ENCODE results near the gene ECSIT.
"Not testable (repeated sequence)": the region's sequence is repeated elsewhere in the genome, so short reads cannot be mapped to it uniquely, and the experiment has no call there.

The ECSIT gene

DNA sequence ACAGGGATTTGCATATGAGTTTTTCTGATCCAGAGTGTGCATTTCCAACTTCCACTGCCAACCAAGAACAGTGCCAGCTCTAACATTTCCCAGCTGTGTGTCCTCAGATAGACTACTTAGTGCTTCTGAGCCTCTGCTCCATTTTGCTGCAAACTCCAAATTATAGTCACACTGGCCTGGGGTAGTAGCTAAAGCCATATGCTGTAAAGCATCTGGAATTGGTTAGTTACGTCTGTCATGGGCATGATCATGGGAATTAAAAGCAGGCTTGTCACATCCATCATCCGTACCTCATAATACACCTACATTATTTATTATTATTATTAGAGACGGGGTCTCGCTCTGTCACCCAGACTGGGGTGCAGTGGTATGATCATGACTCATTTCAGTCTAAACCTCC lies 55.2 kb downstream of the ECSIT start:
- DNase-seq: no peak

DNA sequence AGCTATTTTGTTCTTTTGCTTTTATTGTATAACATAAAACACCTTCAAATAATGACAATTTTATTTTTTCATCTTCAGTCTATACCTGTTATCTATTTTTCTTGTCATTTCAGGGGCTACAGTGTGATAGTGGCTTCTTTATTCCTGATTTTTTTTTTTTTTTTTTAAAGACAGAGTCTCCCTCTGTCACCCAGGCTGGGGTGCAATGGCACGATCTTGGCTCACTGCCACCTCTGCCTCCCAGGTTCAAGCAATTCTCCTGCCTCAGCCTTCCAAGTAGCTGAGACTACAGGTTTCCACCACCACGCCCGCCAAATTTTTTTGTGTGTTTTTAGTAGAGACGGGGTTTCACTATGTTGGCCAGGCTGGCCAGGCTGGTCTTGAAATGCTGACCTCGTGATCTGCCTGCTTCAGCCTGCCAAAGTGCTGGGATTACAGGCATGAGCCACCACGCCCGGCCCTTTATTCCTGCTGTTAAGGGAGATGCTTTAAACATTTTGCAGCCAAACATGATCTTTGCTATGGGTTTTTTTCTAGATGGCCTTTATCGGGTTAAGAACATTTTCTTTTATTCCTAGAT lies 60.6 kb downstream of the ECSIT start:
- DNase-seq: not testable (repeated sequence)

DNA sequence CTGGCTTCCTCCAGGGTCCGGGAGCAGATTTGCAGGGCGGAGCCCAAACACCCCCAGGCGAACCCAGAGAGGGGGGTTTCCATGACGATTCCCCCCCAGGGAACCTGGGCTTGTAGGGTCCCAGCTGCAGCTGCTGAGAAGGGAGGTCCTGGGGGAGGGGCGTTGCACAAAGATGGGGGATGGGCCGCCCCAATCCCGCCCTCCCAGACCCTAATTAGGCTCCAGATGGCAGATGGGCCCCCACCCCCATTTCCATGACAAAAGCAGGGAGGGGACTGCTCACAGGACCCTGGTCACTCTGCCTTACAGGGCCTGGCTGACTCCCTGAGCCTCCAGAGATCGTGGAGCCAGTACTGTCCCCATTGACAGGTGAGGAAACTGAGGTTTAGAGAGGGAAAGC lies 63.3 kb downstream of the ECSIT start:
- no peak for DNase-seq

DNA sequence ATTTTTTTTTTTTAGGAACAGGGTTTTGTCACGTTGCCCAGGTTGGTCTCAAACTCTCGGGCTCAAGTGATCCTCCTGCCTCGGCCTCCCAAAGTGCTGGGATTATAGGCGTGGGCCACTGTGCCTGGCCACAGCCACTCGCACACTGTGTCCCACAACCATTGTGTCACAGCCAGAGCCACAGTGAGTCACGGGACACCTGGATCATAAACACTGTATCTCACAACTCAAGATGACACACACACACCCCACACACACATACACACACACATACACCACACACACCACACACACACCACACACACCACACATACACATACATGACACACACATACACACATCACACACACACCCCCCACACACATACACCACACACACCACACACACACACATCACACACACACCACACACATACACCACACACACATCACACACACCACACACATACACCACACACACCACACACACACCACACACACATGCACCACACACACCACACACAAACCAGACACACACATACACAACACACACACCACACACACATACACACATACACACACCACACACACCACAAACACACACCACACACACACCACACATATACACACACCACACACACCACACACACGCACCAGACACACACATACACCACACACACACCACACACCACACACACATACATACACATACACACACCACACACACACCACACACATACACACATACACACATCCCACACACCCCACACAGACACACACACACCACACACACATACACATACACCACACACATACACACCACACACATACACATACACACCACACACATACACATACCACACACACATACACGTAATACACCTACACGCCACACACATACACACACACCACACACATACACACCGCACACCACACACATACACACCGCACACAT lies 64.3 kb downstream of the ECSIT start:
- no peak for DNase-seq

DNA sequence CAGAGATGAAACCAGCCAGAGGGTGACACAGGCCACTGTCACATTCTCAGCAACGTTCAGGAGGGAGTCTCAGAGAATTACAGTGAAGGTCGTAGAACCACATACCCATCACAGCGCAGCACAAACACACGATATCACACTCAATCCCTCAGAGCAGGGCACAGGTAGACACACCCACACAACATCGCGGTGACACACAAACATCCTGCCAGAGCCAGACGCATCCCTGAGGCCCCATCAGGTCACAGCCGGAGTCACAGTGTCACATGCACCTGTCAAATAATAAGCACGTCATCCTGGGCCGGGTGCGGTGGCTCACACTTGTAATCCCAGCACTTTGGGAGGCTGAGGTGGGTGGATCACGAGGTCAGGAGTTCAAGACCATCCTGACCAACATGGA lies 65.5 kb downstream of the ECSIT start:
- no peak for DNase-seq

DNA sequence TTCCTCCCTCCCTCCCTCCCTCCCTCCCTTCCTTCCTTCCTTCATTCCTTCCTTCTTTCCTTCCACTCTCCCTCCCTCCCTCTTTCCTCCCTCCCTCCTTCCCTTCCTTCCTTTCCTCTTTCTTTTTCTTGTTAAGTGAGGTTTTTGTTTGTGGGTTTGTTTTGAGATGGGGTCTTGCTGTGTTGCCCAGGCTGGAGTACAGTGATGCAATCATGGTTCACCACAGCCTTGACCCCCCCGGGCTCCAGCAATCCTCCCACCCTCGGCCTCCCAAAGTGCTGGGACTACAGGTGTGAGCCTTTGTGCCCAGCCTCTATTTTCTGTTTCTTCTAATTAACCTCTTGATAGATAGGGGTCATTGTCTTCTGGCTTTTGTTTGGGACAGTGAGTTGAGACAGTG lies 67.5 kb downstream of the ECSIT start:
- no peak for DNase-seq

DNA sequence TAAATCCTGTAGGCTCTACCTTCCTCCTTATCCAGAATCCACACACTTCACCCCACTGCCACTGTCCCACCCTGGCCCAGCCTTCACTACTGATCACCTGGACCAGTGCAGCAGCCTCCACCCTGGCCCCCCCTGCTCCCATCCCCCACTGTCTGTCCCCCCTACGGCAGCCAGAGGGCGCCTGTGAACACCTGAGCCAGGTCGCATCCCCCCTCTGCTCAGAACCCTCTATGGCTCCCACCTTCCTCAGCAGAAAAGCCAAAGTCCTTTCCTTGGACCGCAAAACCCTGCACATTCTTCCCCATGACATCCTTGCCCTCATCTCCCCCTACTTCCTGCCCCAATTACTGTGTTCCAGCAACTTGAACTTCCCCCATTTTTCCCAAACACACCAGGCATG lies 68.7 kb downstream of the ECSIT start:
- DNase-seq: no peak

DNA sequence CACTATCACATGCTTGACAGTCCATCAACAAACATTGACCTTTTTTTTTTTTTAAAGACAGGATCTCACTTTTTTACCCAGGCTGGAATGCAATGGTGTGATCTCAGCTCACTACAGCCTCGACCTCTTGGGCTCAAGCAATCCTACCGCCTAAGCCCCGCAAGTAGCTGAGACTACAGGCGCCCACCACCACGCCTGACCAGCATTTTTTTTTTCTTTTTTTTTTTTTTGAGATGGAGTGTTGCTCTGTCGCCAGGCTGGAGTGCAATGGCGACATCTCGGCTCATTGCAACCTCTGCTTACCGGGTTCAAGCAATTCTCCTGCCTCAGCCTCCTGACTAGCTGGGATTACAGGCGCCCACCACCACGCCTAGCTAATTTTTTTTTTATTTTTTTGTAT lies 70.0 kb downstream of the ECSIT start:
- not testable (repeated sequence) for DNase-seq

DNA sequence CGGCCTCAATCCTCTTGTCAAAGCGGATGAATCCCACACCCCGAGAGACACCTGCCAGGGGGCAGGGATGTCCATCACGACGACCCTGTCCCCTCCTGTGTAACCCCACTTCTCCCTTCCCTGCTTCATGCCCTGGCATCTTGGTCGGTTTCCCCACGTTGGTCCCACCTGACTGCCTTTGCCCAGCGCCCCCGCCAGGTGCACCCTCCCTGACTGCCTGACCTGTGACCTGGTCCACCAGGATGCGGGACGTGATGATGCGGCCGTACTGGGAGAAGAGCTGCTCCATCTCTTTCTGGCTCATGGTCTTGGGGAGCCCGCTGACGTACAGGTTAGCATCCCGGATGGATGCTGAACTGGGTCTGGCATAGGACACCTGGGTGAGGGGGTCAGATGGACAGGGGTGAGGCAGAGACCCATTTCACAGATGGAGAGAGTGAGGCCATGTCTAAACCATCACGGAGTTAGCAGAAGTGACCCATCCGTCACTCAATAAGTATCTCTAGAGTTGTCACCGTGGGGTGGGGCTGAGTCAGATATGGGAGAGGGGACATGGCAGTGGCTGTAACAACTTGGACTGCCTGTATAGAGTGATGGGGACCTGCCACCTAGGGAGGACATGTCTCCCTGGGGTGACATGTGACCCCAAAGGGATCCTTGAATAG lies 70.6 kb downstream of the ECSIT start:
- DNase-seq: no peak

DNA sequence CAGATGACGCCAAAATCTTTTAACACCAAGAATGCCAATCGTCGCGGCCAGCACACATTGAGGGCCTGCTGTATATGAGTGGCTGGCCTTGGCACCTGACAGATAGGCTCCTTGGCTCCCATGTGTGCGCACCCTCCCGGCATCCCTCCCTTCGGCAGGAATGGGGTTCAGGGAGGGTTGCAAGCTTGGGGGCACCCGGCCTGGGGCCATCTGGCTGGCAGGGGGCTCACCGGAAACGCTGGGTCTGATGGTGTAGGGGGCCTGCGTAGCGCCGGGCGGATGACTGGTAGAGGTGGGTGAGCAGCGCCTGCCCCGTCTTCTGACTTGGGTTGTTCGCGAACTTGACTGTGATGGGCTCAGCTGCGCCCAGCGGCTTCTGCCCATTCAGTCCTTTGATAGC lies 71.1 kb downstream of the ECSIT start:
- DNase-seq: no peak

DNA sequence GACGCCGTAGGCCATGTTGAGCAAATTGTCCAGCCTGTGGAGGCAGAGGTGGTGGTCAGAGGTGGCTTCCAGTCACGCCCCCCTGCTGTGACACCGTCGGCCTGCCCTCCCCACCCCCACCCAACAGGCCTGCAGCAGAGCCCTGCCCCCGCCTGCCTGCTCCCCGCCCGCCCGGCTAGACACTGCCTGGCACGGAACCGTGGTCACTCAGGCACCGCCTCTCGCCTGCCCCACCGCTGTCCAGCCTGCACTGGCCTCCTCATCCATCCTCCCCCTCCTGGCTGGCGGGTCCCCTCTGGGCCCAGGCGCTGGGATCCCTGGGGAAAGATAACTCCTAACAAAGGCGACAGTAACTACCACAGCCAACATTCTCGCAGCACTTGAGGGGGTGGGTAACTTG lies 71.8 kb downstream of the ECSIT start:
- no peak for DNase-seq

DNA sequence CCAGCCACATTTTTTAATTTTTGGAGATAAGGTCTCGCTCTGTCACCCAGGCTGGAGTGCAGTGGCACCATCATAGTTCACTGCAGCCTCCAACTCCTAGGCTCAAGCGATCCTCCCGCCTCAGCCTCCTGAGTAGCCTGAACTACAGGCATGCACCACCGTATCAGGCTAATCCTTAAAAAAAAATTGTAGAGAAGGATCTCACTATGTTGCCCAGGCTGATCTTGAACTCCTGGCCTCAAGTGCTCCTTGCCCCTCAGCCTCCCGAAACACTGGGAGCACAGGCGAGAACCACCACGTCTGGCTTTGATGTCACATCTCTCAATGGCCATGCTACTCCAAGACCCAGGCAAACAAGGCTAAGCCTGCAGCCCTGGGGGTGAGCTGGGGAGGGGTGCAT lies 72.3 kb downstream of the ECSIT start:
- DNase-seq: no peak
